ENCODE data around the gene CCNQ. TPM values are rescaled to one million over a fixed set of nuclear protein-coding genes. Genes with fewer than 3 reads are reported as not detected.

The CCNQ gene
- total and polyA plus RNA-seq, 2 of the 8 experiments (the other 6 are each of a cell fraction or from before 2014, with no cell fraction given): 16.6 to 32.1 TPM

DNA sequence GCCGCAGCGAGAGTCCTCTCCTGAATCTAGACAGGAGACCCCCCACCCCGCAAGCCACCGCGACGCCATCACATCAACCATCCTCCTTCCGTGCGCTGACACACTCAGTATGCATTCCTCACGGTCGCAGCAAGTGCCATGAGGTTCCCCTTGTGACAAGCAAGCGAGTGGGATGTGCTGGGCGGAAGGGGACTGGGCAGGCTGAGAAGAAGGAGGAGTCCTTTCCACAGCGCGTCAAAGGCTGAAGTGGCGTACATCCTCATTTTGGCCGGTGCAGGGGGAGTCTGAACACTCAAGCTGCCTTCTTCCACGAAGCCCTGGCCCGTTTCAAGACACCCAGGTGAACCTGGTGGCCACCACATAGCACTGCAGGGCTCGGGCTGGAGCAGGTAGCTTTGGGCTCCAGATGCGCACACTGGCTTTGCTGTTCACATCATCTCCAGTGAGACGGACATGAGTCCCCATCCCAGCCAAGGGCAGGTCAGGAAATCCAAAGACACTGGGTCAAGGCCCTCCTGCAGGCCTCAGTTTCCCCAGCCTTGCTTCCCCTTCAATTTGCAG lies 30.4 kb downstream of the CCNQ start:
- no peak overlapping the region for H2AFZ ChIP-seq (ENCODE audit: low read length)
- peaks cover 0 to 15% (median 5%) of the 10 kb centered on the region in 4 experiments; a peak in 5 of 7 replicates for H3K4me1 ChIP-seq (replicated peaks in 1 of 4; ENCODE audit: control insufficient read depth in 3 of 4, insufficient read depth in 4 of 4, low read length in 3 of 4)
- no peaks in the 10 kb centered on the region; a peak in 1 of 7 replicates for H3K27me3 ChIP-seq (replicated peaks in 1 of 4; ENCODE audit: control insufficient read depth in 3 of 4, extremely low read depth in 1 of 4, insufficient read depth in 3 of 4, low read length in 3 of 4)
- CTCF ChIA-PET (ENCODE audit: partially characterized antibody): interaction anchor here (0.6 to 3.5 kb wide), 19 partner anchors 10 to 116 kb away, joined by 3 to 25 read pairs (median 4); no protein-coding TSS in a partner anchor
- no peak overlapping the region for H3K4me3 ChIP-seq (ENCODE audit: extremely low read depth in 1 of 4, insufficient read depth in 2 of 4, low read depth in 3 of 4, low read length in 4 of 4)
- H3K27ac ChIP-seq (ENCODE audit: low read depth, low read length): no peak overlapping the region
- no peak overlapping the region for H4K5ac ChIP-seq (ENCODE audit: insufficient read length, low read depth, low read length)
- DNase-seq (ENCODE audit: low read depth in 1 of 2, low spot score in 2 of 2): no peak
- H4K91ac ChIP-seq (replicated peaks; ENCODE audit: insufficient read length, low read length): no peak overlapping the region
- FAIRE-seq: peak; percentile 45
- no peaks in the 10 kb centered on the region for H3K79me1 ChIP-seq (ENCODE audit: low read depth, low read length)
- H3K14ac ChIP-seq (ENCODE audit: insufficient read length): no peak overlapping the region
- H2BK12ac ChIP-seq (ENCODE audit: low read depth, low read length): no peak overlapping the region
- no peak overlapping the region for H2BK15ac ChIP-seq (ENCODE audit: low read length)
- H4K8ac ChIP-seq (ENCODE audit: extremely low read depth, insufficient read depth, low read length): no peak overlapping the region
- no peak overlapping the region for H3K23ac ChIP-seq (ENCODE audit: insufficient read length)
- H3K79me2 ChIP-seq (ENCODE audit: control insufficient read depth in 1 of 2, insufficient read depth in 2 of 2, low read length in 2 of 2): no peaks in the 10 kb centered on the region
- WGBS, 2 experiments (ENCODE audit: extremely low coverage in 1 of 2, insufficient coverage in 1 of 2, insufficient read length in 1 of 2, insufficient replicate concordance in 2 of 2, low coverage in 1 of 2, low lambda C conversion rate in 2 of 2, missing lambda C conversion rate in 1 of 2): 85% methylated on average over 7 of the region's 21 CpGs; no CpG with 5 or more reads in 1 of the 2 experiments
- H4K20me1 ChIP-seq (replicated peaks in 1 of 2; ENCODE audit: control insufficient read depth in 1 of 2, insufficient read depth in 2 of 2, low read length in 2 of 2): no peaks in the 10 kb centered on the region
- H3K23me2 ChIP-seq (ENCODE audit: low read depth, low read length): no peaks in the 10 kb centered on the region
- no peaks in the 10 kb centered on the region for H3K36me3 ChIP-seq (ENCODE audit: control insufficient read depth in 2 of 4, insufficient read depth in 4 of 4, low read length in 3 of 4)
- H3K56ac ChIP-seq (replicated peaks; ENCODE audit: insufficient read length, low read depth, low read length): no peak overlapping the region
- no peak overlapping the region for H2AK5ac ChIP-seq (ENCODE audit: low read depth, low read length)
- POLR2A ChIA-PET (ENCODE audit: partially characterized antibody): interaction anchor here (0.6 to 1.0 kb wide), 3 partner anchors 9 to 127 kb away, joined by 3 read pairs; no protein-coding TSS in a partner anchor
- no peak overlapping the region for H3K9ac ChIP-seq (replicated peaks in 1 of 4; ENCODE audit: extremely low read depth in 1 of 4, low read depth in 3 of 4, low read length in 3 of 4)
- no peak overlapping the region for H3K4ac ChIP-seq (replicated peaks; ENCODE audit: insufficient read length, low read depth, low read length)
- H2BK5ac ChIP-seq (ENCODE audit: low read depth, low read length): no peak overlapping the region
- no peak overlapping the region for H3K4me2 ChIP-seq (ENCODE audit: insufficient read depth in 1 of 2, low read depth in 2 of 2, low read length in 2 of 2)
- TF ChIP-seq, protein P1, sequence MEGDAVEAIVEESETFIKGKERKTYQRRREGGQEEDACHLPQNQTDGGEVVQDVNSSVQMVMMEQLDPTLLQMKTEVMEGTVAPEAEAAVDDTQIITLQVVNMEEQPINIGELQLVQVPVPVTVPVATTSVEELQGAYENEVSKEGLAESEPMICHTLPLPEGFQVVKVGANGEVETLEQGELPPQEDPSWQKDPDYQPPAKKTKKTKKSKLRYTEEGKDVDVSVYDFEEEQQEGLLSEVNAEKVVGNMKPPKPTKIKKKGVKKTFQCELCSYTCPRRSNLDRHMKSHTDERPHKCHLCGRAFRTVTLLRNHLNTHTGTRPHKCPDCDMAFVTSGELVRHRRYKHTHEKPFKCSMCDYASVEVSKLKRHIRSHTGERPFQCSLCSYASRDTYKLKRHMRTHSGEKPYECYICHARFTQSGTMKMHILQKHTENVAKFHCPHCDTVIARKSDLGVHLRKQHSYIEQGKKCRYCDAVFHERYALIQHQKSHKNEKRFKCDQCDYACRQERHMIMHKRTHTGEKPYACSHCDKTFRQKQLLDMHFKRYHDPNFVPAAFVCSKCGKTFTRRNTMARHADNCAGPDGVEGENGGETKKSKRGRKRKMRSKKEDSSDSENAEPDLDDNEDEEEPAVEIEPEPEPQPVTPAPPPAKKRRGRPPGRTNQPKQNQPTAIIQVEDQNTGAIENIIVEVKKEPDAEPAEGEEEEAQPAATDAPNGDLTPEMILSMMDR (IDR thresholded peaks at IDR 0.05; ENCODE audit: control extremely low read depth in 1 of 3, insufficient read depth in 1 of 3, low read depth in 1 of 3, low read length in 3 of 3): peak in 2 of 3 experiments; percentile 11 to 43; a peak in 1 of 4 replicates
- no peak for TF ChIP-seq POLR2A (IDR thresholded peaks at IDR 0.05; ENCODE audit: control extremely low read depth in 1 of 2, low read depth in 2 of 2, low read length in 2 of 2)
- no peak overlapping the region for H2BK20ac ChIP-seq (ENCODE audit: low read length)
- H3K18ac ChIP-seq (ENCODE audit: extremely low read depth, low read length): no peak overlapping the region
- H3K9me3 ChIP-seq (ENCODE audit: insufficient read depth in 2 of 2, low read depth in 1 of 2, low read length in 1 of 2): no peaks in the 10 kb centered on the region
- no peak overlapping the region for H2BK120ac ChIP-seq (replicated peaks; ENCODE audit: low read depth, low read length)

Data from H1 (cell line).